GM19193 (cell line): ENCODE data around the gene GP1BA.

ENCODE experiments used
- POLR2A ChIP-seq: IDR thresholded peaks from 4 replicates; pipeline ENCODE4 v1.6.1; 2011; ENCODE audit not compliant: insufficient read depth, insufficient read length; ENCODE audit errors: extremely low read depth

The GP1BA gene

DNA sequence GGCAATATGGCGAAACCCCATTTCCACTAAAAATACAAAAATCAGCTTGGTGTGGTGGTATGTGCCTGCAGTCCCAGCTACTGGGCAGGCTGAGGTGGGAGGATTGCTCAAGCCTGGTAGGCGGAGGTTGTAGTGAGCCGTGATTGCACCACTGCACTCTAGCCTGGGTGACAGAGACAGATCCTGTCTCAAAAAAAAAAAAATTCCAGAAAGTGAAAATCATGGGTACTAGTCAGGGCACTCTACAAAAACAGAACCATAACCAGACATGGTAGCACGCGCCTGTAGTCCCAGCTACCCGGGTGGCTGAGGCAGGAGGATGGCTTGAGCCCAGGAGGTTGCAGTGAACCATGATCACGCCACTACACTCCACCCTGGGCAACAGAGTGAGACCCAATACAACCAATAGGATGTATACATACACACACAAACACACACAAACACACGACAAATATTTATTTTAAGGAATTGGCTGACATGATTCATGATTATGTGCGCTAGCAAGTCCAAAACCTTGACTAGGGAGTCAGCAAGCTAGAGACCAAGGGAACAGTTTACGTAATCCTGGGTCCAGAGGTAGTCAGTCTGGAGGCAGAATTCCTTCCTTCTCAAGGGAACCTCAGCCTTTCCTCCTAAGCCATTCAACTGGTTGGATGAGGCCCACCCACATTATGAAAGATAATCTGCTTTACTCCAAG is 11.6 kb upstream of the GP1BA start:
- no peak for TF ChIP-seq POLR2A

DNA sequence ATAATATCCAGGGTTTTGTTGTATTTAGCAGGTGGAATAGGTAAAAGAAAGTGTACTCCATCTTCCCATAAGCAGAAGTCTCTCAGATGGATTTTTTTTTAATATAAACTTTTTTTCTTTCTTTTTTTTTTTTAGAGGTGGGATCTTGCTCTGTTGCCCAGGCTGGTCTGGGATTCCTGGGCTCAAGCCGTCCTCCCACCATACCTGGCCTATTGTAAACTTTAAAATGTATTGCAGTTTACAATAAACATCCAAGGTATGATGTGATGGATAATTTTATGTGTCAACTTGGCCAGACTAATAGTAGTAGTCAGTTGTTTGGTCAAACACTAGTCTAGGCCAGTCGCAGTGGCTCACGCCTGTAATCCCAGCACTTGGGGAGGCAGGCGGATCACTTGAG is 10.8 kb upstream of the GP1BA start:
- no peak for TF ChIP-seq POLR2A

GRCh38 chr17:4928881-4929280 is 3.2 kb upstream of the GP1BA start:
- TF ChIP-seq POLR2A = no peak

DNA sequence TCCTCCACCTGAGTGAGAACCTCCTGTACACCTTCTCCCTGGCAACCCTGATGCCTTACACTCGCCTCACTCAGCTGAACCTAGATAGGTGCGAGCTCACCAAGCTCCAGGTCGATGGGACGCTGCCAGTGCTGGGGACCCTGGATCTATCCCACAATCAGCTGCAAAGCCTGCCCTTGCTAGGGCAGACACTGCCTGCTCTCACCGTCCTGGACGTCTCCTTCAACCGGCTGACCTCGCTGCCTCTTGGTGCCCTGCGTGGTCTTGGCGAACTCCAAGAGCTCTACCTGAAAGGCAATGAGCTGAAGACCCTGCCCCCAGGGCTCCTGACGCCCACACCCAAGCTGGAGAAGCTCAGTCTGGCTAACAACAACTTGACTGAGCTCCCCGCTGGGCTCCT is 679 bp downstream of the GP1BA start:
- TF ChIP-seq POLR2A = no peak

DNA sequence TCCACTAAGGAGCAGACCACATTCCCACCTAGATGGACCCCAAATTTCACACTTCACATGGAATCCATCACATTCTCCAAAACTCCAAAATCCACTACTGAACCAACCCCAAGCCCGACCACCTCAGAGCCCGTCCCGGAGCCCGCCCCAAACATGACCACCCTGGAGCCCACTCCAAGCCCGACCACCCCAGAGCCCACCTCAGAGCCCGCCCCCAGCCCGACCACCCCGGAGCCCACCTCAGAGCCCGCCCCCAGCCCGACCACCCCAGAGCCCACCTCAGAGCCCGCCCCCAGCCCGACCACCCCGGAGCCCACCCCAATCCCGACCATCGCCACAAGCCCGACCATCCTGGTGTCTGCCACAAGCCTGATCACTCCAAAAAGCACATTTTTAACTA is 1.6 kb downstream of the GP1BA start:
- no peak for TF ChIP-seq POLR2A

- TF ChIP-seq POLR2A = peak; percentile 22
Observed at GRCh38 chr17:4934173-4934979, 2.3 kb downstream of the GP1BA start.

GRCh38 chr17:4935650-4936049 is 3.6 kb downstream of the GP1BA start:
- no peak for TF ChIP-seq POLR2A

GRCh38 chr17:4936436-4936835 is 4.4 kb downstream of the GP1BA start:
- TF ChIP-seq POLR2A = no peak

- TF ChIP-seq POLR2A = no peak
Observed at GRCh38 chr17:4937553-4937952, 5.5 kb downstream of the GP1BA start.

GRCh38 chr17:4938069-4938491 is 6.0 kb downstream of the GP1BA start:
- TF ChIP-seq POLR2A = no peak

DNA sequence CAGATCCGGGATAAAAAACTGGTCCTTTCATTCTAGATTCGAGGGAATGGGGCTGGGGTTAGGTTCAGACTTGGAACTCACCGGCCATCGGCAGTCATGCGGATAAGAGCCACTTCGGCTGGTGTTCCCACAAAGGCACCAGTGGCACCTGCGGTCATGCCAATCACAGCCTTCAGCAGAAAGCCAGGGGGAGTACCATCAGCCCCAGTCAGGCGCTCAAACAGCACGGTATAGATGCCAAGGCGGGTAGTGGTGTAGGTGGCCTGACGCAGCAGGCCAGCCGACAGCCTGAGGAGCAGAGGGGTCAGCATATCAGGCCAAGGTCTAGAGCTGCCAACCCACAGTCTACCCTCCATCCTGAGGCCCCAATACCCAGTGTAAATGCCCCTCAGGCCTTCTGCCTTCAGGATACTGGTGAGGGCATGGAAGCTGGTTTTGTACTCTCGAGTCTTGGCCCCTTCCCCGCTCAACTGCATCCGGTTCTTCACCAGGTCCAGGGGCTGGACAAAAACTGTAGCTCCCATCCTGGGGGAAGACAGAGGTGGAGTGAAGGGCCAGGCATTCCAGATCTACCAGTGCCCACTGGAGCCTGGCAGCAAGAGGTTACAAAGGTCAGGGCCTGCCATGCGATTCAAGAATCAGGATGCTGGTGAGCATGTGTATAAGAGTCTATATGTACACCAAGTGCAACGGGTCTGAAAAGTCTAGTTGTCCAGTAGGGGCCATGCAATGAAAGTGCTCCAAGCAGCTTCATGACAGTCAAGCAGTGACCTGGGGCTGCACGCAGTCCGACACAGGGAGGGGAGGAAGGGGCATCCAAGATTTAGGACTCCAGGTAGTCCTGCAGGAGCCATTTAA is 6.8 kb downstream of the GP1BA start:
- TF ChIP-seq POLR2A = no peak

- no peak for TF ChIP-seq POLR2A
Observed at GRCh38 chr17:4939546-4939795, 7.4 kb downstream of the GP1BA start.

GRCh38 chr17:4939796-4940554 is 7.9 kb downstream of the GP1BA start, which contains the start of the genes RNF167 and SLC25A11:
Gene RNF167 (plus strand): TSS chr17:4940268. CDS start chr17:4940910, 642 bp downstream.
Gene SLC25A11 (minus strand): TSS chr17:4940046. CDS start chr17:4939910, 136 bp downstream.
- TF ChIP-seq POLR2A = peak; percentile 91

DNA sequence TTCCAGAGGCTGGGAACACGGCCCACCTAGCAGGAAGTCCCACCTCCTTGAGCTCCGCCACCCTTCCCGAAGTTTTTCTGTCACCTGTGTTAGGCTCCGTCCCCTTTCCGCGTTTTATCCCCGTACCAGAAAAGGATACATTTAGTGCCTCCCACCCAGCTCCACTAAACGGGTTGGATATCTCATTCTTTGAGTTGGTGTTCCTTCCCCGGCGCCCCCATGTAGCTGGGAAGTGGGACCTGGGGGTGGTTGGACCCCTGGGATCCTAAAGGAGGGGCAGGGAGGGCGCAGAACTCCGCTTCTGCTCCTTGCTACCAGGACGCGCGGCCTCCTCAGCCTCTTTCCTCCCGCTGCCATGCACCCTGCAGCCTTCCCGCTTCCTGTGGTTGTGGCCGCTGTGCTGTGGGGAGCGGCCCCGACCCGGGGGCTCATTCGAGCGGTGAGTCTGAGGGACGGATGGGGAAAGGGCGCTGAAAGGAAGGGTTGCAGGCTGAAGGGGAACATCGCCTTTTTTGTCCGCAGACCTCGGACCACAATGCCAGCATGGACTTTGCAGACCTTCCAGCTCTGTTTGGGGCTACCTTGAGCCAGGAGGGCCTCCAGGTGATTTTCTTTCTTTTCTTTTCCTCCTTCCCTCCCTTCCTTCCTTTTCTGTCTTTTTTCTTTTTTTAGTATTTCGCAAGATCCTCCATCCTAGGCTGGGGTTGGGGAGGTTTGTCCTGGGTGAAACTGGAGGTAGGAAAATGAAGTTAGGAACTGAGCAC is 8.7 kb downstream of the GP1BA start:
- TF ChIP-seq POLR2A = peak; percentile 12

DNA sequence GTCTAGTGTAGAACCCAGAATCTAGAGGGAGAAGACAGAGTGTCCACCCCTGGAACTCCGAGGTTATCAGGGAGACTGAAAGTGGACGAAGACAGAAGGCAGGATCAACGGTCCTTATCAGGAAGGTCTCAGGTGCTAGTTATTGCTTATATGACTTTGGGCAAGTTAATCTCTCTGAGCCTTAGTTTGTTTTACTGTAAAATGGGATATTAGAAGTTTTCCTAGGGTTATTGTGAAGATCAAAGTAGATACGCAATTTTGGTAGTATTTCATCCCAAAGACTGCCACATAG is 9.2 kb downstream of the GP1BA start:
- no peak for TF ChIP-seq POLR2A
